GM23338 (cell line): ENCODE measurements around the gene DNAJC8. TPM values are rescaled to one million over a fixed set of nuclear protein-coding genes. Genes with fewer than 3 reads are reported as not detected.
A peak's percentile ranks its signal among the peaks of the same experiment; 100 is the strongest.

Source experiments
- ATAC-seq: fragments of 200-7000 bp; cut with Tn5 transposase; 3 replicates; pipeline ENCODE4 v1.9.1; 2020
- DNase-seq: peaks from one replicate; pipeline ENCODE4 v3.0.0-alpha.2; 2015; ENCODE audit warnings: low spot score
- H2AFZ ChIP-seq: fragments of 200-600 bp; sonication (generic); 2 replicates; pipeline ENCODE4 v1.8.0; 2016; ENCODE audit warnings: antibody characterized with exemption, mild to moderate bottlenecking, moderate library complexity
- H3F3A ChIP-seq: fragments of 200-600 bp; sonication (generic); replicated peaks from 2 replicates; pipeline ENCODE4 v1.8.0; 2017; ENCODE audit warnings: antibody characterized with exemption, mixed run types, low read depth
- H3K27ac ChIP-seq: fragments of 200-600 bp; sonication (generic); 2 replicates; pipeline ENCODE4 v1.6.1; 2016; ENCODE audit warnings: low read depth
- H3K27me3 ChIP-seq: fragments of 200-600 bp; sonication (generic); 2 replicates; pipeline ENCODE4 v1.8.0; 2016; ENCODE audit warnings: mild to moderate bottlenecking, mixed run types, moderate library complexity; ENCODE audit not compliant: insufficient read depth
- H3K36me3 ChIP-seq: fragments of 200-600 bp; sonication (generic); 2 replicates; pipeline ENCODE4 v1.8.0; 2016; ENCODE audit warnings: mild to moderate bottlenecking; ENCODE audit not compliant: insufficient read depth
- H3K4me1 ChIP-seq: fragments of 200-600 bp; sonication (generic); 2 replicates; pipeline ENCODE4 v1.8.0; 2016; ENCODE audit warnings: mild to moderate bottlenecking, moderate library complexity; ENCODE audit not compliant: insufficient read depth
- H3K4me2 ChIP-seq: fragments of 200-600 bp; sonication (generic); 2 replicates; pipeline ENCODE4 v1.7.1; 2017; ENCODE audit warnings: mixed run types
- H3K4me3 ChIP-seq: fragments of 200-600 bp; sonication (generic); 2 replicates; pipeline ENCODE4 v1.6.1; 2016; ENCODE audit warnings: mixed run types
- H3K79me2 ChIP-seq: fragments of 200-600 bp; sonication (generic); replicated peaks from 2 replicates; pipeline ENCODE4 v1.8.0; 2017; ENCODE audit warnings: mild to moderate bottlenecking; ENCODE audit not compliant: insufficient read depth
- H3K9me2 ChIP-seq: fragments of 200-600 bp; sonication (generic); 2 replicates; pipeline ENCODE4 v1.8.0; 2017; ENCODE audit not compliant: insufficient read depth
- H4K20me1 ChIP-seq: fragments of 200-600 bp; sonication (generic); replicated peaks from 2 replicates; pipeline ENCODE4 v1.8.0; 2017; ENCODE audit warnings: mild to moderate bottlenecking; ENCODE audit not compliant: insufficient read depth
- H3K27ac Mint-ChIP-seq: 2 replicates; pipeline ENCODE4 v1.8.0; 2020; ENCODE audit warnings: inconsistent platforms, mild to moderate bottlenecking, moderate library complexity, mixed read lengths
- H3K27me3 Mint-ChIP-seq: 3 replicates; pipeline ENCODE4 v1.8.0; 2022; ENCODE audit warnings: low read depth, mild to moderate bottlenecking, moderate library complexity, mixed read lengths, inconsistent platforms; ENCODE audit not compliant: insufficient read depth, poor library complexity
- H3K36me3 Mint-ChIP-seq: 3 replicates; pipeline ENCODE4 v1.8.0; 2021; ENCODE audit warnings: low read depth, mild to moderate bottlenecking, inconsistent platforms, moderate library complexity, mixed read lengths
- H3K4me1 Mint-ChIP-seq: 3 replicates; pipeline ENCODE4 v1.8.0; 2020; ENCODE audit warnings: mild to moderate bottlenecking, inconsistent platforms, mixed read lengths
- H3K4me3 Mint-ChIP-seq: 3 replicates; pipeline ENCODE4 v1.8.0; 2021; ENCODE audit warnings: moderate library complexity, mild to moderate bottlenecking, inconsistent platforms, mixed read lengths
- H3K9me3 Mint-ChIP-seq: 3 replicates; pipeline ENCODE4 v1.8.0; 2020; ENCODE audit warnings: moderate library complexity, mild to moderate bottlenecking, inconsistent platforms, mixed read lengths
- CREB1 ChIP-seq: fragments of 250-450 bp; sonication (Bioruptor Pico); IDR thresholded peaks from 2 replicates; pipeline ENCODE4 v1.5.0; 2020; ENCODE audit warnings: low read depth, mild to moderate bottlenecking, moderate library complexity
- EZH2 ChIP-seq: fragments of 200-600 bp; sonication (generic); IDR thresholded peaks from one replicate; pipeline ENCODE4 v1.8.0; 2017; ENCODE audit warnings: antibody characterized with exemption, mild to moderate bottlenecking, low read depth; ENCODE audit not compliant: unreplicated experiment
- JUNB ChIP-seq: IDR thresholded peaks from one replicate; pipeline ENCODE4 v1.6.1; 2016; ENCODE audit warnings: antibody characterized with exemption; ENCODE audit not compliant: unreplicated experiment
- NANOG ChIP-seq: IDR thresholded peaks from 2 replicates; pipeline ENCODE4 v1.6.1; 2016; ENCODE audit warnings: antibody characterized with exemption, borderline replicate concordance
- POLR2AphosphoS5 ChIP-seq: IDR thresholded peaks from 2 replicates; pipeline ENCODE4 v1.6.1; 2016; ENCODE audit warnings: antibody characterized with exemption, low read depth
- STAT1 ChIP-seq: IDR thresholded peaks from one replicate; pipeline ENCODE4 v1.6.1; 2016; ENCODE audit warnings: antibody characterized with exemption; ENCODE audit not compliant: unreplicated experiment
- ZNF114 ChIP-seq: fragments of 250-450 bp; sonication (Bioruptor Pico); IDR thresholded peaks from 2 replicates; pipeline ENCODE4 v1.5.0; 2020; ENCODE audit warnings: mild to moderate bottlenecking, moderate library complexity
- ZNF331 ChIP-seq: fragments of 250-450 bp; sonication (Bioruptor Pico); IDR thresholded peaks from 2 replicates; pipeline ENCODE4 v1.5.0; 2020; ENCODE audit warnings: low read depth, mild to moderate bottlenecking, moderate library complexity
- polyA plus RNA-seq: library from polyadenylated mRNA; unstranded; fragments of >200 nt; fragmentation: Nextera tagmentation; extraction: Ambion mirVana; gene quantifications from 2 replicates; pipeline ENCODE4 v1.2.1, GENCODE V29; 2016
- total RNA-seq: library from RNA; depleted of rRNA; stranded (reverse); fragments of >200 nt; shearing (Covaris generic); gene quantifications from 2 replicates; pipeline ENCODE4 v1.2.3, GENCODE V29; 2014
- TF ChIP-seq, protein P1 (sequence below), 2 experiments: fragments of 200-600 bp in 1 of 2; sonication (generic) in 1 of 2; conservative IDR thresholded peaks; 2 replicates each; pipeline versions ENCODE4 v1.5.1 to v1.6.1; 2016 to 2017; ENCODE audit warnings: antibody characterized with exemption in 2 of 2, low read depth in 2 of 2, mild to moderate bottlenecking in 2 of 2, moderate library complexity in 1 of 2
- TF ChIP-seq, protein P2 (sequence below): fragments of 250-450 bp; sonication (Bioruptor Pico); IDR thresholded peaks from 2 replicates; pipeline ENCODE4 v1.5.0; 2020; ENCODE audit warnings: mild to moderate bottlenecking, moderate library complexity
- TF ChIP-seq, protein P3 (sequence below): IDR thresholded peaks from one replicate; pipeline ENCODE4 v1.6.1; 2018; ENCODE audit warnings: antibody characterized with exemption; ENCODE audit not compliant: unreplicated experiment
- TF ChIP-seq, protein P4 (sequence below): IDR thresholded peaks from 2 replicates; pipeline ENCODE4 v1.6.1; 2016; ENCODE audit warnings: antibody characterized with exemption

Gene DNAJC8
- total and polyA plus RNA-seq, 2 experiments from 2014 or later = 67.3 to 210 TPM

DNA sequence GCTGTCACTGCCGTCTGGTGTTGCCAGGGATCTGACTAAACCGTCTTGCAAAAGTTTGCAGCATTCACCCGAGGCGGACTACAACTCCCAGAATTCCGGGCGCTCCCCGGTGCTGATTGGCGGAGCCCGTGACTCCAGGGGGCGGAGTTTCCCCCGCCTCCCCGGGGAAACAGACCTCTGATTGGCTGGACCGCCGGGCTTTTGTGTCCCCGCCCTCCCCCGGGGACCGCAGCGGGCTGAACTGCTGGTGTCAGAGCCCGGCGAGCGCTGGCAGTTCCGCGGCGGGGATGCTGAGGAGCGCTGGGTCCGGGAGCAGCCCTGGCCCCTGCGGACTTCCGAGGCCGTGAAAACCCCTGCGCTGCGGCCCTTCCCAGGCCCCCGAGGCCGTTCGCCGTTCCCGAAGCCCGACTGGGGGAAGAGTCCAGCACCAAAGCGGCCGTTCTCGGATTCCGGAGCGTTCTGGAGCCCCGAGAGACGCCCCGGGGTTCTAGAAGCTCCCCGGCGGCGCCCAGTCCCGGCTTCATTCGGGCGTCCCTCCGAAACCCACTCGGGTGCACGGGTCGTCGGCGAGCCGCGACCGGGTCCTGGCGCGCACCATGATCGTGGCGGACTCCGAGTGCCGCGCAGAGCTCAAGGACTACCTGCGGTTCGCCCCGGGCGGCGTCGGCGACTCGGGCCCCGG is 26.6 kb upstream of the DNAJC8 start, which contains the start of gene SESN2:
Gene SESN2, plus strand, starts transcription at position 267 of the 682 bp plus-strand sequence. Its CDS starts 330 bp downstream, at position 597.
- Mint-ChIP-seq H3K4me1 (peaks cover 32% of the 10 kb centered on the region), H3K27ac (peak within 1 kb of the TSS; percentile 73), H3K9me3 (no peaks in the 10 kb centered on the region; the same call in 2 of the 3 replicates), H3K4me3 (peak within 1 kb of the TSS; percentile 80), H3K27me3 (peaks cover 11% of the 10 kb centered on the region), H3K36me3 (peaks cover 21% of the 10 kb centered on the region)
- ATAC-seq (peak; percentile 84), DNase-seq (peak; percentile 100)
- H3K4me2 ChIP-seq = peak within 1 kb of the TSS; percentile 98
- H3K27ac ChIP-seq = peak within 1 kb of the TSS; percentile 87
- H4K20me1 ChIP-seq = peaks cover 35% of the 10 kb centered on the region
- H3F3A ChIP-seq = peaks cover 7% of the 10 kb centered on the region; the same call in 1 of the 2 replicates
- peak within 1 kb of the TSS; percentile 98 for H3K4me3 ChIP-seq
- peak within 1 kb of the TSS; percentile 5; the same call in 1 of the 2 replicates for H2AFZ ChIP-seq
- H3K79me2 ChIP-seq = peaks cover 44% of the 10 kb centered on the region
- H3K9me2 ChIP-seq = no peaks in the 10 kb centered on the region
- no peaks in the 10 kb centered on the region for H3K36me3 ChIP-seq
- no peaks in the 10 kb centered on the region for H3K27me3 ChIP-seq
- TF ChIP-seq EZH2 = no peak
- TF ChIP-seq, protein P1, sequence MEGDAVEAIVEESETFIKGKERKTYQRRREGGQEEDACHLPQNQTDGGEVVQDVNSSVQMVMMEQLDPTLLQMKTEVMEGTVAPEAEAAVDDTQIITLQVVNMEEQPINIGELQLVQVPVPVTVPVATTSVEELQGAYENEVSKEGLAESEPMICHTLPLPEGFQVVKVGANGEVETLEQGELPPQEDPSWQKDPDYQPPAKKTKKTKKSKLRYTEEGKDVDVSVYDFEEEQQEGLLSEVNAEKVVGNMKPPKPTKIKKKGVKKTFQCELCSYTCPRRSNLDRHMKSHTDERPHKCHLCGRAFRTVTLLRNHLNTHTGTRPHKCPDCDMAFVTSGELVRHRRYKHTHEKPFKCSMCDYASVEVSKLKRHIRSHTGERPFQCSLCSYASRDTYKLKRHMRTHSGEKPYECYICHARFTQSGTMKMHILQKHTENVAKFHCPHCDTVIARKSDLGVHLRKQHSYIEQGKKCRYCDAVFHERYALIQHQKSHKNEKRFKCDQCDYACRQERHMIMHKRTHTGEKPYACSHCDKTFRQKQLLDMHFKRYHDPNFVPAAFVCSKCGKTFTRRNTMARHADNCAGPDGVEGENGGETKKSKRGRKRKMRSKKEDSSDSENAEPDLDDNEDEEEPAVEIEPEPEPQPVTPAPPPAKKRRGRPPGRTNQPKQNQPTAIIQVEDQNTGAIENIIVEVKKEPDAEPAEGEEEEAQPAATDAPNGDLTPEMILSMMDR (conservative IDR thresholded peaks at IDR 0.05; ENCODE audit: low read depth in 2 of 2) = no peak
- no peak for TF ChIP-seq ZNF331 (CRISPR knock-in tag)
- TF ChIP-seq, protein P2, sequence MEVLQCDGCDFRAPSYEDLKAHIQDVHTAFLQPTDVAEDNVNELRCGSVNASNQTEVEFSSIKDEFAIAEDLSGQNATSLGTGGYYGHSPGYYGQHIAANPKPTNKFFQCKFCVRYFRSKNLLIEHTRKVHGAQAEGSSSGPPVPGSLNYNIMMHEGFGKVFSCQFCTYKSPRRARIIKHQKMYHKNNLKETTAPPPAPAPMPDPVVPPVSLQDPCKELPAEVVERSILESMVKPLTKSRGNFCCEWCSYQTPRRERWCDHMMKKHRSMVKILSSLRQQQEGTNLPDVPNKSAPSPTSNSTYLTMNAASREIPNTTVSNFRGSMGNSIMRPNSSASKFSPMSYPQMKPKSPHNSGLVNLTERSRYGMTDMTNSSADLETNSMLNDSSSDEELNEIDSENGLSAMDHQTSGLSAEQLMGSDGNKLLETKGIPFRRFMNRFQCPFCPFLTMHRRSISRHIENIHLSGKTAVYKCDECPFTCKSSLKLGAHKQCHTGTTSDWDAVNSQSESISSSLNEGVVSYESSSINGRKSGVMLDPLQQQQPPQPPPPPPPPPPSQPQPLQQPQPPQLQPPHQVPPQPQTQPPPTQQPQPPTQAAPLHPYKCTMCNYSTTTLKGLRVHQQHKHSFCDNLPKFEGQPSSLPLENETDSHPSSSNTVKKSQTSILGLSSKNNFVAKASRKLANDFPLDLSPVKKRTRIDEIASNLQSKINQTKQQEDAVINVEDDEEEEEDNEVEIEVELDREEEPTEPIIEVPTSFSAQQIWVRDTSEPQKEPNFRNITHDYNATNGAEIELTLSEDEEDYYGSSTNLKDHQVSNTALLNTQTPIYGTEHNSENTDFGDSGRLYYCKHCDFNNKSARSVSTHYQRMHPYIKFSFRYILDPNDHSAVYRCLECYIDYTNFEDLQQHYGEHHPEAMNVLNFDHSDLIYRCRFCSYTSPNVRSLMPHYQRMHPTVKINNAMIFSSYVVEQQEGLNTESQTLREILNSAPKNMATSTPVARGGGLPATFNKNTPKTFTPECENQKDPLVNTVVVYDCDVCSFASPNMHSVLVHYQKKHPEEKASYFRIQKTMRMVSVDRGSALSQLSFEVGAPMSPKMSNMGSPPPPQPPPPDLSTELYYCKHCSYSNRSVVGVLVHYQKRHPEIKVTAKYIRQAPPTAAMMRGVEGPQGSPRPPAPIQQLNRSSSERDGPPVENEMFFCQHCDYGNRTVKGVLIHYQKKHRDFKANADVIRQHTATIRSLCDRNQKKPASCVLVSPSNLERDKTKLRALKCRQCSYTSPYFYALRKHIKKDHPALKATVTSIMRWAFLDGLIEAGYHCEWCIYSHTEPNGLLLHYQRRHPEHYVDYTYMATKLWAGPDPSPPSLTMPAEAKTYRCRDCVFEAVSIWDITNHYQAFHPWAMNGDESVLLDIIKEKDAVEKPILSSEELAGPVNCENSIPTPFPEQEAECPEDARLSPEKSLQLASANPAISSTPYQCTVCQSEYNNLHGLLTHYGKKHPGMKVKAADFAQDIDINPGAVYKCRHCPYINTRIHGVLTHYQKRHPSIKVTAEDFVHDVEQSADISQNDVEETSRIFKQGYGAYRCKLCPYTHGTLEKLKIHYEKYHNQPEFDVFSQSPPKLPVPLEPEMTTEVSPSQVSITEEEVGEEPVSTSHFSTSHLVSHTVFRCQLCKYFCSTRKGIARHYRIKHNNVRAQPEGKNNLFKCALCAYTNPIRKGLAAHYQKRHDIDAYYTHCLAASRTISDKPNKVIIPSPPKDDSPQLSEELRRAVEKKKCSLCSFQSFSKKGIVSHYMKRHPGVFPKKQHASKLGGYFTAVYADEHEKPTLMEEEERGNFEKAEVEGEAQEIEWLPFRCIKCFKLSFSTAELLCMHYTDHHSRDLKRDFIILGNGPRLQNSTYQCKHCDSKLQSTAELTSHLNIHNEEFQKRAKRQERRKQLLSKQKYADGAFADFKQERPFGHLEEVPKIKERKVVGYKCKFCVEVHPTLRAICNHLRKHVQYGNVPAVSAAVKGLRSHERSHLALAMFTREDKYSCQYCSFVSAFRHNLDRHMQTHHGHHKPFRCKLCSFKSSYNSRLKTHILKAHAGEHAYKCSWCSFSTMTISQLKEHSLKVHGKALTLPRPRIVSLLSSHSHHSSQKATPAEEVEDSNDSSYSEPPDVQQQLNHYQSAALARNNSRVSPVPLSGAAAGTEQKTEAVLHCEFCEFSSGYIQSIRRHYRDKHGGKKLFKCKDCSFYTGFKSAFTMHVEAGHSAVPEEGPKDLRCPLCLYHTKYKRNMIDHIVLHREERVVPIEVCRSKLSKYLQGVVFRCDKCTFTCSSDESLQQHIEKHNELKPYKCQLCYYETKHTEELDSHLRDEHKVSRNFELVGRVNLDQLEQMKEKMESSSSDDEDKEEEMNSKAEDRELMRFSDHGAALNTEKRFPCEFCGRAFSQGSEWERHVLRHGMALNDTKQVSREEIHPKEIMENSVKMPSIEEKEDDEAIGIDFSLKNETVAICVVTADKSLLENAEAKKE (CRISPR knock-in tag) = no peak
- TF ChIP-seq ZNF114 (CRISPR knock-in tag) = no peak
- no peak for TF ChIP-seq CREB1
- TF ChIP-seq STAT1 = no peak
- TF ChIP-seq JUNB = peak; percentile 31
- TF ChIP-seq POLR2AphosphoS5 = peak; percentile 94
- TF ChIP-seq, protein P3, sequence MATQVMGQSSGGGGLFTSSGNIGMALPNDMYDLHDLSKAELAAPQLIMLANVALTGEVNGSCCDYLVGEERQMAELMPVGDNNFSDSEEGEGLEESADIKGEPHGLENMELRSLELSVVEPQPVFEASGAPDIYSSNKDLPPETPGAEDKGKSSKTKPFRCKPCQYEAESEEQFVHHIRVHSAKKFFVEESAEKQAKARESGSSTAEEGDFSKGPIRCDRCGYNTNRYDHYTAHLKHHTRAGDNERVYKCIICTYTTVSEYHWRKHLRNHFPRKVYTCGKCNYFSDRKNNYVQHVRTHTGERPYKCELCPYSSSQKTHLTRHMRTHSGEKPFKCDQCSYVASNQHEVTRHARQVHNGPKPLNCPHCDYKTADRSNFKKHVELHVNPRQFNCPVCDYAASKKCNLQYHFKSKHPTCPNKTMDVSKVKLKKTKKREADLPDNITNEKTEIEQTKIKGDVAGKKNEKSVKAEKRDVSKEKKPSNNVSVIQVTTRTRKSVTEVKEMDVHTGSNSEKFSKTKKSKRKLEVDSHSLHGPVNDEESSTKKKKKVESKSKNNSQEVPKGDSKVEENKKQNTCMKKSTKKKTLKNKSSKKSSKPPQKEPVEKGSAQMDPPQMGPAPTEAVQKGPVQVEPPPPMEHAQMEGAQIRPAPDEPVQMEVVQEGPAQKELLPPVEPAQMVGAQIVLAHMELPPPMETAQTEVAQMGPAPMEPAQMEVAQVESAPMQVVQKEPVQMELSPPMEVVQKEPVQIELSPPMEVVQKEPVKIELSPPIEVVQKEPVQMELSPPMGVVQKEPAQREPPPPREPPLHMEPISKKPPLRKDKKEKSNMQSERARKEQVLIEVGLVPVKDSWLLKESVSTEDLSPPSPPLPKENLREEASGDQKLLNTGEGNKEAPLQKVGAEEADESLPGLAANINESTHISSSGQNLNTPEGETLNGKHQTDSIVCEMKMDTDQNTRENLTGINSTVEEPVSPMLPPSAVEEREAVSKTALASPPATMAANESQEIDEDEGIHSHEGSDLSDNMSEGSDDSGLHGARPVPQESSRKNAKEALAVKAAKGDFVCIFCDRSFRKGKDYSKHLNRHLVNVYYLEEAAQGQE = no peak
- TF ChIP-seq, protein P4, sequence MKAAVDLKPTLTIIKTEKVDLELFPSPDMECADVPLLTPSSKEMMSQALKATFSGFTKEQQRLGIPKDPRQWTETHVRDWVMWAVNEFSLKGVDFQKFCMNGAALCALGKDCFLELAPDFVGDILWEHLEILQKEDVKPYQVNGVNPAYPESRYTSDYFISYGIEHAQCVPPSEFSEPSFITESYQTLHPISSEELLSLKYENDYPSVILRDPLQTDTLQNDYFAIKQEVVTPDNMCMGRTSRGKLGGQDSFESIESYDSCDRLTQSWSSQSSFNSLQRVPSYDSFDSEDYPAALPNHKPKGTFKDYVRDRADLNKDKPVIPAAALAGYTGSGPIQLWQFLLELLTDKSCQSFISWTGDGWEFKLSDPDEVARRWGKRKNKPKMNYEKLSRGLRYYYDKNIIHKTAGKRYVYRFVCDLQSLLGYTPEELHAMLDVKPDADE = peak; percentile 46; the same call in 1 of the 2 replicates
- TF ChIP-seq NANOG = no peak
- H3K4me1 ChIP-seq = peaks cover 42% of the 10 kb centered on the region
